Stimulated activated CD4-positive, alpha-beta T cell treated with anti-CD3 and anti-CD28 coated beads, Interleukin-1b, Interleukin-23, amount 100 ng/mL, for 4 hours (primary cell): ENCODE data around the gene STK32C.

ENCODE experiments used
- DNase-seq, 2 donors: peaks; one replicate each; pipeline ENCODE4 v3.0.0-alpha.2; 2020; ENCODE audit warnings: low read depth in 2 of 2

Gene STK32C

DNA sequence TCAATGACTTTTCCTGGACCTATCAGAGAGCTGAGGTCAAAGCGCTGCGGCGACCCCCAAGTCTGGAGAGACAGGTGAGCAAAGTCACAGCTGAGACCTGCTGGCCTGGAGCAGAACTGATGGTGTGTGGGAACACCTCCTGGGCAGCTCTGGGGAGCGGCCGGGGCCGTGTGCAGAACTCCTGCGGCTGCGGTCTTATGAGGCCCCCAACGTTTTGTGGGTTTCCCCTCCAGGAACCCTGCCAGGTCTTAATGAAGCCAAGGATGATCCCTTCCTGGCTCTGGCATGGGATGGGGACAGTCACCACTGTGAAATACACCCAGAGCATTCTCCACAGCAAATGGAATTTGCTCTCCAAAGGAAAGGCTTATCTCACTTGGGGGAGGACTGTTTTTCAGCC lies 94.9 kb downstream of the STK32C start:
- no peak for DNase-seq

DNA sequence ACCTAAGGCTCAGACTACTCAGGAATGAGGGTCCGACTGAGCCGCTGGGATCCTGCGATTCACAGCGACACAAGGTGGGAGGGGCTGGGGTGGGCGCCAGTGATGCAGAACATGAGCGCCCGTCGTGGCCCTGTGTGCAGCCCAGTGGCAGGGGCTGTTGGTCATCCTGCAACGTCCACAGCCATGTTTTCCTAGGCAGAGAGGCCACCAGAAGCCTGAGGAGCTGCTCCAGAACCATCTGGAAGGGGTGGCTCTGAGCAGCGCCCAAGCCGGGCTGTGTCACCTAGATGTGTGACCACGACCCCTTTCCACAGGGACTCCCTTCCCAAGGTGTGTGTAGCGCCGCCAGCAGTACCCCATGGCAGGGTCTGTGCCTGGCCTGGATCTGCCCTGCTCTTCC lies 96.5 kb downstream of the STK32C start:
- DNase-seq: no peak

DNA sequence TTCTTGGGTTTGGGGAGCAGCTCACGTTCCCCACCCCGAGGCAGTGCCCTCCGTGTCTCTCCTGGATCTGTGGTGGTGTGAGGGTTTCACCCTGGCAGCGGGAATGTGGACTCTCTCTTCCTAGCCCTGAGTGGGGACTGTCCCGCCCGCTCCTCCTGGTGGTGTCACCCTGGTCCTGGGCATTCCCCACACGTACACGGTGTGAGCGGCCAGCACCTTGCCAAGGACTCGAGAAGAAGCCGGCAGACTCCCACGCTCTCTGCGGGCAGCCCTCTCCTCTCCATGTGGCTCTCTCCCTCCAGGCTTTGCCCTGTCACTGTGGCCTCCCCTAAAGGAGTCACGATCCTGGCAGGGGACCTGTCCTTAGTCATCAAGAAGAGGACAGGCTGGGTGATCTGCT lies 97.0 kb downstream of the STK32C start:
- DNase-seq: no peak

DNA sequence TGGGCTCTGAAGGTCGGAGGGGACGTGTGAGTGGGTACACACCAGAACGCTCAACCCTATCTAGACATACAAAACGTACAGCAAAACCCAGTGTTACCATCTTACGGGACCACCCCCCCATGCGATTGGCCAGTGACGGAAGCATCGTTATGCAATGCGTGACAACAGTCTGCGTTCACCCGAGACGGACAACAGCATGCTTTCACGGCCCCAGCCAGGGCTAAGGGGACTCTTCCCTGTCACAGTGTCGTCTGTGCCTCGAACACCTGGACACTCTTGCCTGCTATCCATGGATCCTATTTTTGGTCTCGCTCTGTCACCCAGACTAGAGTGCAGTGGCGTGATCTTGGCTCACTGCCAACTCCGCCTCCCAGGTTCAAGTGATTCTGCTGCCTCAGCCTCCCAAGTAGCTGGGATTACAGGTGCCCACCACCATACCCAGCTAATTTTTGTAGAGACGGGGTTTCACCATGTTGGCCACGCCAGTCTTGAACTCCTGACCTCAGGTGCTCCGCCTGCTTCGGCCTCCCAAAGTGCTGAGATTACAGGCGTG lies 97.7 kb downstream of the STK32C start:
- DNase-seq: no peak

DNA sequence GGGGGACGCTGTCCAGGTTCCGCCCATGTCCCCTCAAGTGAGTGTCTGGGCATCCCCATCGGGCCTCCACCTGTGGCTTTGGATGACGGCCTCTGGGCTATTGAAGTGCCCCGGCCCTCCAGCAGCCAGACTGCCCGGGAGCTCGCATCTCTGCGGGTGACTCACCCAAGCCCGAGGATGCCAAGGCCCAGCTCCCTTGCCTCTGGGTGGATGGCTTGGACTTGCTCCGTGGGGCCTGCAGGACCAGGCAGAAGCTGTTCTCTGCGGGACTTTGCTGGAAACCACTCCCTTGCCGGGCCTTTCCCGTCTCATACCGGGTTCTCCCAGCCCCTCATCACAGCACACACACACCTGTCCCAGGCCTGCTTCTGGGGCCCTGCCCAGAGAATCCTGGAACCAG lies 98.6 kb downstream of the STK32C start:
- no peak for DNase-seq

DNA sequence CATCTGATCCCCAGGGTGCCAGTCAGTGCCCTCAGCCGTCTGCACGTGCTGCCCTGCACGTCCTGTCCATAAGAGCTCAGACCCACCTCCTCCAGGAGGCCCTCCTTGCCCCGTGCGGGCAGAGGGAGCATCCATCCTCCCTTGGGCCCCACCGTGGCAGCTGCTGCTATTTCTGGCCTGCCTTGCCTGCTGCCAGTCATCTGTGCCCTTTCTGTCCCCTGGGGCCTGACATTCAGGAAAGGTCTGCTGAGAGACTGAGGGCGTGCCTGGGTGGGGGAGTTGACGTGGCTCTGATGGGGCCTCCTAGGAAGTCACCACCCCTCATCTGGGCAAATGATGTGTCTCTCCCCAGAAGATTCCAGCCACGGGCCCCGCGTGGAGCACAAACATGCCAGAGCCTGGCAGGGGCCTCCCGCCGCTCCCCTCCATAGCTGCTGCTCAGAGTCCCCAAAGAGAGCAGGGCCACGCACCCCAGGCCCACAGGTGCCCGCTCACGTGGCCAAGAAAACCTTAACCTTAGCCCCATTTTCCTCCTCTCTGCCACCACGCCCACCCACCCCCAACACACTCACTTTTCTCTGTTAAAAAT lies 99.2 kb downstream of the STK32C start:
- DNase-seq: no peak

DNA sequence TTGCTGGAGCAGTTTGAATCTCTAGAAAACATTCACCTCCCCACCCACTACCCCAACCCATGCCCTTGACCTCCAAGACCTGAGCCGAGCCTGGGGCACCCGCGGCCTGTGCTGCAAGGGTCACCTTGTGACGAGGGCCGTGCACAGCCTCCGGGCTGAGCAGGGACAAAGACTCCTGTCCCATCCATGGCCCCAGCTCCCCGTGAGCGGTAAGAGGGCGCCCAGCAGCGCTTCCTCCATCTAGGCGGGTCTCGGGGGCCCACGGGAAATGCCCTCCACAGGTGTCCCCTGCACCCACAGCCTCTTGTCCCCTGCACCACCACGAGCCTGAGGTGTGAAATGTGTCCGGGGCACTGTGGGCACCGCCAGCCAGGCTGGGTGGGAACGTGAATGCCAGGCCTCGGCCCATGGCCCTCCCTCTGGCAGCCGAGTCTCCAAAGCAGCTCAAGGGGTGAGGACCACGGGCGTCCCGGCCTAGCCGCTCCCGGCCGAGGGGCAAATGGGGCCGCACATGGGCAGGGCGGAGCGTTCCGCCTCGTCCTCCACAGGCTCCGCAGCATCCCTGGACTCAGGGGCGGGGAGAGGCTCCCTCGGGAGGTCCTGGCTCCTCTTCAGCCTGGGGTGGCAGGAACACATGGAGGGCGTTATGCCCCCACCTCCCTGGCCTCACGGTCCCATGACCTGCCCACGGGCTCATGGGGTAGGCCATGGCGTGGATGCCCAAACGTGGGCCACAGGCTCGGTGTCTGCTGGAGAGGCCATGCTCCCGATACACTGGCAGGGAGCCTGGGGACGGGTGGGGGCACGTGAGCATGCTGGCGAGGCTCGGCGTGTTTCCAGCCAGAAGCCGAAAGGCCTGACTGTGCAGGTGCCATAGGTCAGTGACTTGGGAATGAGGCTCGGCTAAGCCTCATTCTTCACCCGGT lies 100.0 kb downstream of the STK32C start:
- no peak for DNase-seq

DNA sequence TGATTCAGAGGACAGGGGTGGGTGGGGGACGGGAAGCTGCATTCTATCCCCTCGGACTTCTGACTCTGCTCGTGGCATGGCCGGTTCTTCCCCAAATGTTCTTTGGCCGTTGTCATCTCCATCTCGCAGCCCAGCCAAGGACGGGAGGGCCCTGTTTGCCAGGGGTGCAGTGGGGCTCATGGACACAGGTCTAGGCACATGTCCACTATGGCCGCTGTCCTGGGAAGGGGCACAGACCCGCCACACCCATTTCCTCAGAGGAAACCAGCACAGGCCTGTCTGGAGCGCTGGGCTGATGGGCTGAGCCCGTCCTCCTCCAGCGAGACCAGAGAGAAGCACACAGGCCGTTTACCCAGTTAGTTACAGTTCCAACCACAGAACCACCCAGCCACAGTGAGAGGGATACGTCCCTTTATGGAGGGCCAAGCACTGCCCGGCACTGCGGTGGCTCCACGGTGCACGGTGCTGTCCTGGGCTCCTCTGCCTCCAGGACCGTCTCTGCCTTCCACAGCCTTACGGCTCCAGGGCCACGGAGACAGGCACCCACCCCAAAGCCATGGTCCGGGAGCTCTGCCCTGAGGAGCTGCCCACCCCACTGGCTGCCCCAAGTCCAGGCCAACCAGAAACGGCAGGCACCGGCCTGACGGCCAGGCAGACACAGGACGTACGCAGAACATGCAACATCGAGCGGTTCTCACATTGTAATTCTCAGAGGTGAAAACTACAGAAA lies 100.8 kb downstream of the STK32C start:
- no peak for DNase-seq

DNA sequence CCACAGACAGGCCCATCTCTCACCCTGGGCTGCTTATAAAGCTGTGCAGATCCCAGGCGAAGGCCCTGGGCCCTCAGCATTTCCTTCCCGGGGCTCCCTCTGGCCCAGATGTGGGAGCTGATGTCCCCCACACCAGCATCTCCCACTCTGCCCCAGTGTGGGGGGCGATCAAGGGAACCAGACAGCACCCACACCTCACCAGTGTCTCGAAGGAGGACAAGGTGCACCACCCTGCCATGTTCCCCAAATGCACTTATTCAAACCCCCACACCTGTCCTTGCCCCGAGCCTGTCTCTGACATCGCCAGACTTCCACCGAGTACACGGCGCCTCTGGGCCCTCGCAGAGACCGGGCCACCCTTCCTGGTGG lies 101.4 kb downstream of the STK32C start:
- DNase-seq: no peak

DNA sequence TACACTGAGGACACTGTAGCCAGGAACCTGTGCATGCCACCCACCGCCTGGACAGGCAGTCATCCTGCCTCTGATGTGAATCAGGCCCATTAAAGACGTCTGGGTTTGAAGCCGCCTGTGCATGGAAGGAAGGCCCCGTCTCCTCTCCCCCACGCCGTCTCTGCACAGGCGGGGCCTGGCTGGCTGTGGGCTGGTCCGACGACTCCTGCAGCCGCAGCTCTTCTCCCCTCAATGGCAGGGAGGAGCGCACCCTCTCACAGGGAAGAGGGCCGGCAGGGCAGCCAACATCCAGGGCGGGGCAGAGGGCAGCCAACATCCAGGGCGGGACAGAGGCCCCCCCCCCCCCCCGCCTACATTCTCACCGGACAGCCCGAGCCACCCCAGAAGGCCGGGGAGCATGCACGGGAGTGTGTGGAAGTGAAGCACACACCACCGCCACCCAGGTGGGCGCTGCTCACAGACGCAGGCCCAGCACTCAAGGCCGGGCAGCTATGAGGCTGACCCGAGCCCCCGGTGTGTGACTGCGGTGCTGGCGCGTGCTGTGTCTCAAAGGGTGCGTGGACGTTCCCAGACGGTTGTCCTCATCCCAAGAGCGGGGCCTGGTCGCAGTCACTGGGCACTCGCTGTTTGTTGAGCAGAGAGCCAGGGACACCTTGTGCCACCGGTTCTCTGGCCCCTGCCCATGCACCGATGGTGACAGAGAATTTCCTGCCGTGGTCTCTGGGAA lies 101.9 kb downstream of the STK32C start:
- DNase-seq: no peak

DNA sequence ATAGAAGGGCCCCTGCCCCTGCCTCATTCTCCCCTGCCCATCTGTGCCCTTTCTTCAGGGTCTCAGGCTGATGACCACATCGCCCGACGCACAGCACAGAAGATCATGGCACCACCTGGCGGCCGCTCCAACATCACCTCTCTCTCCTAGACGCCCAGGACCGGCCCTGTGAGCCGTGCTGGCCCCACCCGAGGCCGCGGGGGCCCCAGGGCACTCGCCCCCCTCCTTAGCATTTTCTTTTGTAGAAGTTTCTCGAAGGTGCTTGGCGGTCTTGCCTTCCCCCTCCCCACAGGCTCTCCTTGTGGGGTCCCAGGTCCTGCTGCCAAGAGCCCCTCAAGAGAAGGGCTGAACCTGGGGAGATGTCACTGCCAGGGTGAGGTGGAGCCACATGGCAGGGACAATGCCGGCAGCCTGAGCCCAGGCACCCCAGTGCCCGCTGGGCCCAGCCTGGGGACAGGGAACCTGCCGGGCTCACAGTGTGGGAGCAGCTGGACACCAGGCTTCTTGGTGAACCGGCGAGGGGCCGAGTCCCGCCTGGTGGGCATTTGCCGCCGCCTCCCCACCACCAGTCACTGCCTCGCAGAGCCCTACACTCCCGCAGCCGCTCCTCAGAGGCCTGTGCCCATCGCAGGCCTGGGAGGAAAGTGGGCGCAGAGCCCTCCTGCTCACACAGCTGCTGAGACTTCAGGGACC lies 102.8 kb downstream of the STK32C start:
- no peak for DNase-seq

DNA sequence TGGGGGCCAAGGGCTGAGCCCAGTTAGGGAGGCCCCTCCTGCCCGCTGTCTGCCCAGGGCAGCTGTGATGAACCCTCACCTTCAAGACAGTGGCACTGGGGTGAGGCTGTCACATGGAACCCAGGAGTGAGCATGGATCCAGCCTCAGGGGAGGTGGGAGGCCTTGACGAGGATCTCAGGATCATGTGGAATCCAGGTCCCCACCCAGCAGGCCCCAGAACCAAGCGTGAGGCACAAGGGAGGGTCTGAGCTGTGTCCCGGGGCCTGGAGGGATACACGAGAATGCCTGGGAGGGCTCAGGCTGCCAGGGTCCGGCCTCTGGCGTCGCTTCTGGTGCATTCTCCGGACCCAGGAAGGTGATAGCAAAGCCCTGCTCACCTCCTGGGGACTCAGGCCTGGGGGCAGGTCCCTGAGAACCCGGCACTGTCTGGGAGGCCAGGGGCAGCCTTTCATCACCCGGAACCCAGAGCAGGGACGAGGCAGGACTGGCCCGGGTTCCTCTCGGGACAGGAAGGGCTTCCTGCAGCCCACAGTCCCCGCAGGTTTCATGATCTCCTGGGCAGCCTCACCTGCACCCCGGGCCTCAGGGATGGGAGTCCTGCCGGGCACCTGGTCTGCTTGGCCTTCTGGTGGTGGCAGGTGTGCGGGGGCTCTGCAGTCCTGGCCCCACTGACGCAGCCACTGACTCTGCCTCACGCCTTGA lies 103.5 kb downstream of the STK32C start:
- DNase-seq: no peak

DNA sequence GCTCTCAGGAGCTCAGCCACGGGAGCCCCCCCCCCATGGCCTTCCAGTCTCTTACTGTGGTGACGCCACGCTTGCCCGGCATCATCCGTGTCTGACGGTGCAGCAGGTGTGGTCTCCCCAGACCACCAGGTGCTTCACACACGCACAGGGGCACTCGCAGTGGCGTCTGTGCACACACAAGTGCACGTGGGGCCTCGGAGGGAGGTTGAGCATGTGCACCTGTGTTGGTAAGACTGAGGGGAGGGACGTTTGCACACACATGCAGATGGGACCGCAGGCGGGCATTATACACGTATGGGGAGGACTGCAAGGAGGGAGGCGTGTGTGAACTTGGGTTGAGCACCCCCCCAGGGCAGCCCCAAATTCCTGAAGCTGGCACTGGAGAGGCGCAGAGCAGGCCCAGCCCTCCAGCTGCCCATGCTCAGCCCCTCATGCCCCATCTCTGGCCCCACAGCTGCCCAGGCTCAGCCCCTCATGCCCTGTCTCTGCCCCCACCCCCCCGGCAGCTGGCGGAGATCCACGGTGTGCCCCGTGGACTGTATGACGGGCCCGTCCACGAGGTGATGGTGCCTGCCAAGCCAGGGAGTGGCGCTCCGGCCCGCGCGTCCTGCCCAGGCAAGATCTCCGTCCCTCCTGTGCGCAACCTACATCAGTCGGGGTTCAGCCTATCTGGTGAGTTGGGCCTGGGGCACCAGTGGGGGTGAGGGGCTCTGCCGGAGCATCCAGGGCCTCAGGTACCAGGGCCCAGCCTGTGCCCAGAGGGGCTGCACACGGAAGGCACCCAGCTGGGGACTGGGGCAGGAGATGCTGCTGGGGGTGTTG lies 104.3 kb downstream of the STK32C start:
- no peak for DNase-seq

DNA sequence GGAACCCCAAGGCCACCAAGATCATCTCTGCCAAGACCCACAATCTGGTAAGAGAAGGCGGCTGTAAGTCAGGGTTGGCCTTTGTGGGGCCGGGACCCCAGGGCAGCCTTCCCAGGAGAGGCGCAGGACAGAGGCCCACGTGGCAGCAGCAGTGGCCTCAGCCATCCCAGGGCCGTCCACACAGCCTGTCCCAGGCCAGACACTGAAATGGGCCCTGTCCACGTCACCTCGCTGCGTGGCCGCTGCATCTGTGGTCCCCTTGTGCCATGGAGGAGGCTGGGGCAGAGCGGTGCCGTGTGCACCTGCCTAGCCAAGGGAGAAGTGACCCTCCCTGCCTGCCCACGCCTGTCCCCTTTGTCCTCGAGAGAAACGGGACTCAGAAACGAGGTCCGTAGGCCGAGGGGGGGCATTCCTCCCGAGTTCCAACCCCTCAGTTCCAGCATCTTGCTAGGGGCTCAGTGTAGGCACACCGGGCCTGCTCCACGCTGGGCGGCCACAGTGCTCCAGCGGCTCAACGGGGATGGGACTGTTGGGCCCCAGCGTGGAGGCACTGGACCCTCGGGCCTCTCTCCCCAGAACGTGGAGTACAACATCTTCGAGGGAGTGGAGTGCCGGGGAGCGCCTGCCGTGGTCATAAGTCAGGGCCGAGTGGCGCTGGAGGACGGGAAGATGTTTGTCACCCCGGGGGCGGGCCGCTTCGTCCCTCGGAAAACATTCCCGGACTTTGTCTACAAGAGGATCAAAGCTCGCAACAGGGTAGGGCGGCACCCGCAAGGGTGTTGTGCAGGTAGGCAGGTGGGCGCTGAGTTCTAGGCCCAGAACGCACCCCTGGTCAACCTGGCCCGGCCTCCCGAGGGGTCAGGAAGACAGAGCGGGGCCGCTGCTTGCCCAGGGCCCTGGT lies 105.4 kb downstream of the STK32C start:
- no peak for DNase-seq

DNA sequence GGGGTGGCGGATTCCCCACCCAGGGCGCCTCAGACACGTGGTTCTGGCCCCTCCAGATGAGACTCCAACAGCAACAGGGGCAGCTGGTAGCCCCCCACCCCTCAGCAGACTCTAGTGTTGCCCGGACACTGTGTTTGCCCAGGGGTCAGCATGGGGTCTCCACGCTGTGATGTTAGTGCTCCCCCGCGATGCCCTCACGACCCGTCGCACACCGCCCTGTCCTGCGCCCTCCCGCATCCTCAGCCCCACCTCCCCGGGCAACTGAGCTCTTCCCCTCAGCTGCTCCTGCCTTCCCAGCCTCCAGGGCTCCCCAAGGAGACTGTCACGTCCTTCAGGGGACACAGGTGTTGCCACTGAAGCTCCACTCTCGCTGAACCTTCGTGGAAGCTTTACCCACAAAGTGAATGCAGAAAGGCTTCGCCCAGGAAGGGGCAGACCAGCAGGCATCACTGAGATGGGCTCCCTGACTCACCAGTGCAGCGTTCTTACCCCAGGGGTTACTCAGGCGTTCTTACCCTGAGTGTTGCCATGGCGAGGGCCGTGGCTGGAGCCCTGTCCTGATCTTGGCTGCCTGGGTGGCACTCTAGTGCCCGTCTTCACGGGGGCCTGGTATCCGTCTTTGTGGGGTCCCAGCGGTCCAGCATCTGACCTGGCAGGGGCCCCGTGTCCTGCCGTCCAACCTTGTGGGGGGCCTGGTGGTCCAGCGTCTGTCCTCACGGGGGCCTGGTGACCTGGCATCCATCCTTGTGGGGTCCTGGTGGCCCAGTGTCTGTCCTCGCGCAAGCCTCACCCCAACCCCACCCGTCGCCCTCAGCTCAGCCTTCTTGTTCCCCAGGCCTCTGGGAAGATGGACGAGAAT lies 106.4 kb downstream of the STK32C start:
- no peak for DNase-seq

DNA sequence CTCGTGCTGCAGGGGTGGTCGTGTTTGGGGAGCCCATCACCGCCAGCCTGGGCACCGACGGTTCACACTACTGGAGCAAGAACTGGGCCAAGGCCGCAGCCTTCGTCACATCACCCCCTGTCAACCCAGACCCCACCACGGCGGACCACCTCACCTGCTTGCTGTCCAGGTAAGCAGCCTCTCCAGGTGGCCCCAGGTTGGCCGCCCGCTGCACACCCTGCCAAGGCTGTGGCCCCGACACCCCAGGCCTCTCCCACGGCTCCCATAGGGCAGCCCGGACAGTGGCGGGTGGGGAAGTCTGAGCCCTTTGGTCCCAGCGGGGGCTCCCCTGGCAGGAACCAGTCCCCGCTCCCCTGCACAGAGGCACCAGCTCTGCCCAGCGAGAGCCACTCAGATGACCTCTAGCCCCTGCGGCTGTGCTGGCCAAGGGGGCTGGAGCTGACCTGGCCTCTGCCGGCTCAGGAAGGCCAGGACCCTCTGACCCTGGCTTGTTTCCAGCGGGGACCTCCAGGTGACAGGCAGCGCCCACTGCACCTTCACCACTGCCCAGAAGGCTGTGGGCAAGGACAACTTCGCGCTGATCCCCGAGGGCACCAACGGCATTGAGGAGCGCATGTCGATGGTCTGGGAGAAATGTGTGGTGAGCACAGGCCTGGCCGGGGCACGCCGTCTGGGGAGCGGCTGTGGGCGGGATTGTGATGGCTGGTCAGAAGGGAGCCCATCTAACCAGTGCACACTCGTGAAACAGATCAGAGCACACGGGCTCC lies 107.2 kb downstream of the STK32C start:
- no peak for DNase-seq

DNA sequence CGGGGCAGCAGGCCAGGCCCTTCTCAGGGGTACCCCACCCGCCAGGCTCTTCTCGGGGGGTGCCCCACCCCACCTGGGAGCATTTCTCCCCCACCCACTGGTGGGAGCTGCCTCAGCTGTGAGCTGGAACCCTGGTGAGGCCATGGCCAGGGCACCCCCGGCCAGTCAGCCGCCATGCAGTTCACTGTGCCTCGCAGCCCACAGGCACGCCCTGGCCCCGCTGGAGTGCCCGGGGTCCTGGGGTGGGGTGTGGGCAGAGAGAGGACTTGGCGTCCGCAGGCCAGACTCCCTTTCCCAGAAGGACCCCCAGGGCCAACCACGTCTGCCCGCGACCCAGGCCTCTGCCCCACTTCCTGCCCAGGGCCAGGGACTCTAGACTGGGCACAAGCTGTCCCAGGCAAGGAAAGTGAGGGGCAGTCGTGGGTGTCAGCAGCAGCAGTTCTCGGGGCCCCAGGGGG lies 107.9 kb downstream of the STK32C start:
- DNase-seq: no peak
